ENCODE data around the gene BTG2.
"Not testable (repeated sequence)": the region's sequence is repeated elsewhere in the genome, so short reads cannot be mapped to it uniquely, and the experiment has no call there.

BTG2 gene

GRCh38 chr1:203291201-203292096 is 13.9 kb upstream of the BTG2 start:
- no peak for DNase-seq

- DNase-seq, result no peak
Observed at GRCh38 chr1:203295796-203296195, 9.5 kb upstream of the BTG2 start.

DNA sequence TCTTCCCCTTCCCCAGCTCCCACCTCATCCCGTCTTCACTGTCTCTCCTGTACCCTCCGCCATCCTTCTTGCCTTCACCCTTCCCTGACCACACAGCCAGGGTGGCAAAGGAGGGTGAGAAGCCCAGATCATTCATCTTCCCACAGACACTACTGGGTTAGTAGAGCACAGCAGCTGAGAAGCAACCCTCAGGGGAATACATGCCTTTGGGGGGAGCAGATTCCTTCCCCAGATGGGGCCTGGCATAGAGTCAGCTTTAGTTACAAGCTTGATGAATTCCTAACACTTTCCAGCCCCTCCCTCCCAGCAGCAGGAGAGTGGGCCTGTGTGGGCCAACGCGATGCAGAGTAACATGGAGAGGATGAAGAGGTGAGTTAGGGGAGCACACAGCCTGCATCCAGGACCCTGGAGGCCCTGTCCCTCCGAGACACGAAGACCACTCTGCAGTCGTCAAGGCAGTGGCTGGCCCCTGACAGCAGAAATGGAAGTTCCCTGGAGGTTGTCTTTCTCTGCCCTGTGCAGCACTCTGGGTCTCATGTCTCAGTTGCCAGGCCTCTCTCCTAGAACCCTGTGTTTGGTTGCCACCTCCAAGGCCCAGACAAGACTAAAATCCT is 8.8 kb upstream of the BTG2 start:
- DNase-seq, result no peak

- no peak for DNase-seq
Observed at GRCh38 chr1:203299169-203299568, 6.2 kb upstream of the BTG2 start.

DNA sequence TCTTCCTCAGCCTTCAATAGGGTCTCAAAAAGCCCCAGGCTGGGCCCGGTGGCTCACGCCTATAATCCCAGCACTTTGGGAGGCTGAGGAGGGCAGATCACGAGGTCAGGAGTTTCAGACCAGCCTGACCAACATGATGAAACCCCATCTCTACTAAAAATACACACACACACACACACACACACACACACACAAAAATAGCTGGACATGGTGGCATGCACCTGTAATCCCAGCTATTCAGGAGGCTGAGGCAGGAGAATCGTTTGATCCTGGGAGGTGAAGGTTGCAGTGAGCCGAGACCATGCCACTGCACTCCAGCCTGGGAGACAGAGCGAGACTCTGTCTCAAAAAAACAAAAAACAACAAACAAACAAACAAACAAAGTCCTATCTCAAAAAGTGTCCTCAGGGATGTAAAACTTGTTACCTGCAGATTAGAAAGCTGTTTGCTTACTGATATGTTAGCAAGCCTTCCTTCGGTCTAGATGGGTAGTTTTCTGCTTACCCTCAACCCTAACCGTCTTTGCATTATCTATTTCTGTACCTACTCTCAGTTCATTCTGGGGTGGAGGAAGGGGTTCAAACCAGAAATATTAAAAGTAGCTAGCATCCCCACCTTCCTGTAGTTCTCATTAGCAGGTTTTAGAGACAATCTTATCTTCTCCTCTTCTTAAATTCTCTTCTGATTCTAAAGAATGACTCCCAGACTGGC is 5.4 kb upstream of the BTG2 start:
- DNase-seq, result not testable (repeated sequence)

DNA sequence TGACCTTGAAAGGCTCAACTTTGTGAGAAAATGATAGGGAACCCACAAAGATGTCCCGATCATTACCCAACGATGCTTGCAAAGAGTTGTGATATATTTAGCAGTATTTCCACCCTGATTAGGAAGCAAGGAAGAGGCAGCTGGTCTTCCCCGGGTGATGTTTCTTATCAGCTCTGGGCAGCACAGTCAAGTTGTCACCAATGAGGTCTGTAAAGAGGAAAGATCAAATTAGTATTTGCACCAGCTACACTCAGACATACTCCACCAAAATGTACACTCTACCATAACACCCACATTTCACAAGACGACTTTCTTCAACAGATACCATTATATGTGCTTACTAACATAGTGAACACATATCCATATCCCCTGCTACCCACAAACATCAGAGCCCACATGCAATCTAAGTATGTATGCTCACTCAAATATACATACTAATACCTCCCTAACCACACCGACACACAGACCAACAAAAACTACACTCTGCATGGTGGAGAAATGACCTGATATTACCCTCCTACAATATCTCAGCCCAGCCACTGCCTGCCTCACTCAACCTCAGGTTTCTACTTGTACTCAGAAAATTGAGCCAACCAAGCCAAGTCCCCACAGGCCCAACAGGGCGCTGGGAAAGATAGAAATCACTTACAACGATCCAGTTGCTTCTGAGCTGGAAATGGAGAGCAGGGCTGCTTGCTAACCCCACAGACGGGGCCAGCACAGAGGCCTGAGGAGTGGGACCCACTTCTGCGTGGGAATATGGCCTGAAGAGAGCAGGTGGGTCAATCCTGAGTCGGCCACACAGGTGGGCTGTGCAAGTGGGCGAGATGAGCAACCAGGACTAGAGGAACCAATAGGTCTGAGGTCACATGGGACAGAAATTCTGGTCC is 4.6 kb upstream of the BTG2 start:
- no peak for DNase-seq

GRCh38 chr1:203301331-203301668 is 4.0 kb upstream of the BTG2 start:
- no peak for DNase-seq

GRCh38 chr1:203302456-203302855 is 2.9 kb upstream of the BTG2 start:
- DNase-seq, result no peak

- no peak for DNase-seq
Observed at GRCh38 chr1:203302894-203303293, 2.4 kb upstream of the BTG2 start.

GRCh38 chr1:203304391-203304918 is 864 bp upstream of the BTG2 start:
- no peak for DNase-seq

DNA sequence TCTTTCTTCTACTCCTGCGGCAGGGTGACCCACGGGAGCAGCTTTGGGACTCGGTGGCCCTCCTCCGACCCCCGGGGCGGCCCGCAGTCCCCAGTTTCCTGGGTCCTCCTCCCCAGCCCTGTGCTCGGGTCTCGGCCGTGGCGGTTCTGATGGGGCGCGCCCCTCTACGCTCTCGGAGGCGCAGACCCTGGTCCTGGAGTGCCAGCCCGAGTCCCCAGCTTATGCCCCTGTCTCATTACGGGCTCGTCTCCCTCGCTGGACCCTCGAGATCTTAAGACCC is 430 bp downstream of the BTG2 start:
- no peak for DNase-seq

DNA sequence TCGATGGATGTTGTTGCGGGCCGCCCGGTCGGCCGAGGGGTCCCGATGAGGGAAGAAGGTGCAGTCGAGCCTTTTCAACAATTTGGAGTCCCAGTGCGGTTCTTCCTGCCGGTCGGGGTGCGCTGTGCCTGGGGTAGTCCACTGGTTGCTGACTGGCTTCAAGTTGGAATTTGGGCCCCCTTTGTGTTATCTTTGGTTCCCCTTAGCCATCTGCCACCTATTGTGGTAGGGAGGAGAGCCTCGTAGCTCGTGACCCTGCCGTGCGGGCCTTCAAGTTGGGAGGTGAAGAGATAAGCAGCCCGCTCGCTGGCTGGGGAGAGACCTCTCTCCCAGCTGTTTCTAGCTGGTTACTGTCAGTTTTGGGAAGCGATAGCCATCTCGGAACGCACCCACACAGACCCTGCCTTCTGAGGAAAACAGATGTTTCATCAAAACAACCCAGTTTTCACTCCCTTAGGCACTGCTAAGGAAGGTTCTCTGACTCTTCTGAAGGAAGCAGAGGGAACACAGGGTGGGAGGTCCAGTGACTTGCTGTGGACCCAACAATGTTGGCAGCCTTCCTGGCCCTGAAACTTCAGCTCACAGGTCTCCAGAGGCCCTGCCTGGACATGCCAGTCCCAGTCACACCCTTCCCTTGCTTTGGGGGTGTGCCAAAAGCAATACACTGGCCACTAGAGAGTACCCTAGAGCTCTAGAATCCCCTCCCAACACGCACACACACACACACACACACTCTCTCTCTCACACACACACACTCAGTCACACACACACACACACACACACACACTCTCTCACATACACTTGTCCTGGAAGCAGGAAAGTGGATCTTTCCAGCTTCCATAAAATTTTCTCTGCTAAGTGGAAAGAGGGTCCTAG is 1.0 kb downstream of the BTG2 start:
- DNase-seq, result peak; percentile 75

- no peak for DNase-seq
Observed at GRCh38 chr1:203306965-203307541, 1.7 kb downstream of the BTG2 start.

GRCh38 chr1:203307641-203308126 is 2.4 kb downstream of the BTG2 start:
- no peak for DNase-seq

- no peak for DNase-seq
Observed at GRCh38 chr1:203308328-203308922, 3.1 kb downstream of the BTG2 start.

GRCh38 chr1:203308923-203309331 is 3.6 kb downstream of the BTG2 start:
- DNase-seq, result no peak

DNA sequence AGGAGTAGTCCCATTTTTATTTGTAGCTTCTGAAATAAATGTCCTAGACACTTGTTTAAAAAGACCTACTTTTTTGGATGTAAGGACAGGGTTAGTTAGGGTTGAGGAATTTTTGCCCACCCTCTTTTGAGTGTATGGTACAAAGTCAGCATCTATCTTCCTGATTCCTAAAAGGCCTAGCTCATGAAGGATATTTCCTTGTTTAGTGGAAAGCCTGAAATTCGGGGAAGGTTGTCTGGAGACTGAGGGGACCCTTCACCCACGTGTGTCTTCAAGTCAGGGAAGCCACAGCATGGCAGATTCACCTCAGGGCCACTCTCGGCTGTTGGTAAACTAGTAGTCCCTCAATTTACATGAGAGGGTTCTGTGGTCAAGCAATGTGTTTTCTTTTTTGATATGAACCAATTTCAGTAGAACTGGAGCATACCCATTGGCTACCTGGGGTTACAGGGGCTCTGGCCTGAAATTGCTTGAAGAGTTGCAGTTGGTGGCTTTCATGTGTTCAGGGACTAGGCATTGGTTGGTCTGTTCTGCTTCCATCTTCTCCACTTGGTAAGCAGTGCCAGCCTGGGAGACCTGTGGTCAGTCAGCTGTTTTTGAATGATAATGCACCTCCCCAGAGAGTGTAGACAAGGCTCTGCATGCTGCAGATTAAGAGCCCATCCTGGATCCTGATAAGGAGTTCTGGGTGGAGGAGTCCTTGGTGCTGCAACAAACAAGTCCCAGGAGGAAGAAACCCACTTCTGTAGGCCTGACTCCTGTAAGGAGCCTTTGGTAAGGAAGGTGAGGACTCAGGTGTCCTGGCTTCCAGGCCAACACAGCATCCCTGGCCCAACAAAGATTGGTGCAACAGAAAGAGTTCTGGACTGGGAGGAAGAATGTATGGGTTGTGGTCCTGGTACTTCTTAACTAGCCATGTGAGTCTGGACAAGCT is 6.3 kb downstream of the BTG2 start:
- DNase-seq, result no peak

- not testable (repeated sequence) for DNase-seq
Observed at GRCh38 chr1:203314025-203314759, 8.9 kb downstream of the BTG2 start.

Data from right kidney (tissue), 1 donor.